A549 treated with ZK216348 at 1 μM for 4 hours (cell line): Measurements from ENCODE around the gene TWNK. TPM values are rescaled to one million over a fixed set of nuclear protein-coding genes. Genes with fewer than 3 reads are reported as not detected.

Experiments
- total RNA-seq: library from RNA; stranded (reverse); fragments of 200-300 nt; extraction: Qiagen RNA extraction; gene quantifications from 5 replicates; pipeline ENCODE4 v1.2.3, GENCODE V29; 2022; ENCODE audit warnings: low read depth

Gene TWNK
- total RNA-seq: 34.0 to 46.7 TPM (median 38.1 TPM) in 5 replicates

DNA sequence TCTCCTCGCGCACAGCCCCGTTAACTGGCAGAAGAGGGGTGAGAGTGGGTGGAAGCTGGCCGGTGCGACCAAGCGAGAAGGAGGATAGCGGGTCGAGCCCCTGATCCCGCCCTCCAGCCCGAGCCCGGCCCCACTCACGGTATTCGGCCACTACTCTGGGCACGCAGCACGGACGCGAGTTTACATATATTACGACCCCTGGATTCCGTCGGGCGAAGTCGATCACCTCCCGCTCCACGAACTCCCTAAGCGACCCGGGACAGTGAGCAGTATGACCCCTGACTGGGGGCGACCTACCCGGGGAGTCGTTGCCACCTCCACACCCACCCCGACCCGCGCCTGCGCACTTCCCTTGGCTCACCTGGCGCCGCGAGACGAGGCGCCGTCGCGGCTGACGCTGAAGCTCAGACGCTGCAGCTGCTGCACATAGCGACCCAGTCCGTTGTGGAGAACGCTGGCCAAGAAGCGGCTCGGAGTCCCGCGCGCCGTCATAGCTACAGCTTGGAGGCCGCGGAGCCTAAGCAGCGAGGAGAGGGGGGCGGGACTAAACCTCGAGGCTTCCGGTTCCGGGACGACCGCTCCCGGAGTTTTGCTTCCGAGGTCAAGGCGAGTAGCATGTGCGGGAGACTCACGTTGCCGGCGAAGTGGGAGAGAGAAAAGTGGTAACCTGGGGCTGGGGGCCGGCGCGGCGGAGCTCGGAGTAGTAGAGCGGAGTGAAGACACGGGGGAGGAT, at the start of gene TWNK, which contains the start of gene MRPL43:
Gene TWNK, plus strand, starts transcription at position 592 of the 733 bp plus-strand sequence. CDS start 668 bp downstream, outside the sequence.
Gene MRPL43, minus strand, starts transcription at position 546 of the 733 bp plus-strand sequence. Its CDS starts 54 bp downstream, at position 492.

GRCh38 chr10:100969187-100970075, 17.9 kb upstream of the TWNK start, which contains the start of gene SEMA4G:
SEMA4G (plus strand) TSS chr10:100969504; CDS start chr10:100972913, 3,409 bp downstream.

GRCh38 chr10:100999742-101000126, 12.4 kb downstream of the TWNK start, which contains the start of gene LZTS2:
LZTS2 (plus strand) TSS chr10:100999808; CDS start chr10:101002539, 2,731 bp downstream.

DNA sequence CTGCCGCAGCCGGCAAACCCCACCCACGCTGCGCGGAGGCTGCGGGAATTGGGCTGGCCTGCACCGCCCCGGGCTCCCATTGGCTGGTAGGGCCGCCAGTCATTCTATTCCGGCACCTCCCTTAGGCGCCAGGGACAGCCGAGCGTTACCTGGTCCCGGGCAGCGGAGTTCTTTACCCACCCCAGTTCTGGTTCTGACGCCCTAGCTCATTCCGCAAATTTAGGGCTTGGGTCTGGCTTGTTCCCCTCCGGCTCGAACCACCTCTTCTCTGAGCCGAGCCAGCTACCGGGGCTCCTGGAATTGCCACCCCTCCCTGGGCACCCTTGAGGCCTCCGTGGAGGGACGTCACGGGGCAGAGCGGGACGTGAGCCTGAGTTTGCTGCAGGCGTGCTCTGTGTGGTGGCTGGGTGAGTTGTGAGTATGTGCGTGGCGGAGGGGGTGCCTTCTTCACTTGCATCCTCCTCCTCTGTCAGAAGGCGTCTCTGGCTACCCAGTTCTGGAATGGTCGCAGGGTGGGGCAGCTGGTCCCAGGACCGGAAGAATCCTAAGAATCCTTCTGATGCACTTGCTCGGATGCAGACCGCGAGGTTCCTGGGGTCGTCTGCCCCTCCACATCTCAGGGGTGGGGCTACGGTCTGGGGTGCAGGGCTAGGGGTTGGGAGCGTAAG, 43.9 kb downstream of the TWNK start, which contains the start of the genes PDZD7 and SFXN3:
Gene PDZD7, minus strand, starts transcription at position 2 of the 668 bp plus-strand sequence. CDS start 910 bp downstream, outside the sequence.
Gene SFXN3, plus strand, starts transcription at position 107 of the 668 bp plus-strand sequence. CDS start 3,461 bp downstream, outside the sequence.

Other genes with a start within 250 kb of the TWNK start
- 0.20 to 0.34 TPM (median 0.26 TPM) in 5 replicates for gene PAX2, start 242.0 kb upstream of the TWNK start, total RNA-seq
- 6.5 to 11.5 TPM (median 10.9 TPM) in 5 replicates for gene SLF2, start 74.6 kb upstream of the TWNK start, total RNA-seq
- 7.1 to 10.2 TPM (median 7.7 TPM) in 5 replicates for gene SEMA4G, start 18.0 kb upstream of the TWNK start, total RNA-seq
- 76.6 to 104 TPM (median 96.0 TPM) in 5 replicates for gene MRPL43, start within 50 bp of the TWNK start, total RNA-seq
- 22.6 to 47.5 TPM (median 42.1 TPM) in 5 replicates for gene LZTS2, start 12.3 kb downstream of the TWNK start, total RNA-seq
- 0.44 to 1.2 TPM (median 0.79 TPM) in 5 replicates for gene PDZD7, start 43.6 kb downstream of the TWNK start, total RNA-seq
- gene SFXN3, start 43.7 kb downstream of the TWNK start, total RNA-seq: 41.7 to 54.8 TPM (median 49.5 TPM) in 5 replicates
- gene KAZALD1, start 74.4 kb downstream of the TWNK start, total RNA-seq: 2.3 to 3.9 TPM (median 3.6 TPM) in 5 replicates
- not detected in 5 replicates for gene TLX1, start 143.8 kb downstream of the TWNK start, total RNA-seq
- not detected in 5 replicates for gene LBX1, start 241.9 kb downstream of the TWNK start, total RNA-seq